NCI-H146 (cell line): Measurements from ENCODE around the gene CFAP53.
"Not testable (repeated sequence)": the region's sequence is repeated elsewhere in the genome, so short reads cannot be mapped to it uniquely, and the experiment has no call there.

ENCODE experiments used
- DNase-seq: peaks from one replicate; lab custom pipeline; 2025; lab: John Stamatoyannopoulos, UW

Gene CFAP53

GRCh38 chr18:50272568-50272967 is 6.3 kb upstream of the CFAP53 start:
- DNase-seq, result no peak

GRCh38 chr18:50268022-50268747 is 1.9 kb upstream of the CFAP53 start:
- DNase-seq, result no peak

GRCh38 chr18:50262977-50263376 is 3.3 kb downstream of the CFAP53 start:
- no peak for DNase-seq

- no peak for DNase-seq
Observed at GRCh38 chr18:50250935-50251334, 15.4 kb downstream of the CFAP53 start.

GRCh38 chr18:50249576-50249975 is 16.7 kb downstream of the CFAP53 start:
- no peak for DNase-seq

GRCh38 chr18:50247561-50247960 is 18.7 kb downstream of the CFAP53 start:
- no peak for DNase-seq

GRCh38 chr18:50241768-50242167 is 24.5 kb downstream of the CFAP53 start:
- not testable (repeated sequence) for DNase-seq

GRCh38 chr18:50240080-50240563 is 26.2 kb downstream of the CFAP53 start:
- no peak for DNase-seq

- DNase-seq, result no peak
Observed at GRCh38 chr18:50232419-50232818, 33.9 kb downstream of the CFAP53 start.

GRCh38 chr18:50231621-50232020 is 34.7 kb downstream of the CFAP53 start:
- no peak for DNase-seq

GRCh38 chr18:50220249-50220648 is 46.0 kb downstream of the CFAP53 start:
- DNase-seq, result not testable (repeated sequence)

- DNase-seq, result peak; percentile 14
Observed at GRCh38 chr18:50218432-50219197, 47.7 kb downstream of the CFAP53 start.

GRCh38 chr18:50209311-50209710 is 57.0 kb downstream of the CFAP53 start:
- DNase-seq, result no peak

- DNase-seq, result no peak
Observed at GRCh38 chr18:50207722-50208121, 58.6 kb downstream of the CFAP53 start.

GRCh38 chr18:50203801-50204604 is 62.3 kb downstream of the CFAP53 start:
- peak; percentile 72 for DNase-seq

GRCh38 chr18:50201476-50202018 is 64.7 kb downstream of the CFAP53 start:
- no peak for DNase-seq

- no peak for DNase-seq
Observed at GRCh38 chr18:50199921-50200320, 66.4 kb downstream of the CFAP53 start.

GRCh38 chr18:50199346-50199855 is 66.9 kb downstream of the CFAP53 start:
- no peak for DNase-seq

- DNase-seq, result no peak
Observed at GRCh38 chr18:50196261-50196660, 70.0 kb downstream of the CFAP53 start.

- no peak for DNase-seq
Observed at GRCh38 chr18:50195689-50196088, 70.6 kb downstream of the CFAP53 start.

- DNase-seq, result peak; percentile 78
Observed at GRCh38 chr18:50194631-50195532, 71.4 kb downstream of the CFAP53 start, which contains the start of gene MYO5B. Gene MYO5B, minus strand, starts transcription at chr18:50195147. Its CDS starts 354 bp downstream, at chr18:50194793.
